Left ventricle myocardium inferior (tissue), 1 donor: Measurements from ENCODE around the gene CTF1. TPM values are rescaled to one million over a fixed set of nuclear protein-coding genes. Genes with fewer than 3 reads are reported as not detected.
A peak's percentile ranks its signal among the peaks of the same experiment; 100 is the strongest.

ENCODE experiments used
- DNase-seq: peaks from one replicate; pipeline ENCODE4 v3.0.0-alpha.2; 2020
- H3K27ac ChIP-seq: fragments of 200-600 bp; replicated peaks from 2 replicates; pipeline ENCODE4 v1.8.0; 2021
- H3K27me3 ChIP-seq: fragments of 200-600 bp; 2 replicates; pipeline ENCODE4 v1.8.0; 2021; ENCODE audit warnings: low read depth
- H3K36me3 ChIP-seq: fragments of 200-600 bp; 2 replicates; pipeline ENCODE4 v1.8.0; 2021
- H3K4me1 ChIP-seq: fragments of 200-600 bp; 2 replicates; pipeline ENCODE4 v1.8.0; 2021
- H3K4me3 ChIP-seq: fragments of 200-600 bp; 2 replicates; pipeline ENCODE4 v1.8.0; 2021; ENCODE audit warnings: mild to moderate bottlenecking, moderate library complexity
- H3K9me3 ChIP-seq: fragments of 200-600 bp; replicated peaks from 2 replicates; pipeline ENCODE4 v1.8.0; 2021
- intact Hi-C: fragments of 100-400 bp; cut with micrococcal nuclease; formaldehyde crosslinking; loops from one replicate; pipeline ENCODE4 v1.11.0; 2022
- total RNA-seq: library from RNA; stranded (reverse); fragmentation: NEBNext Ultra II Directional; extraction: Animal tissue kit (Norgen Biotek cat#: 25700); gene quantifications from one replicate; pipeline ENCODE4 v1.2.1, GENCODE V29; 2021
- TF ChIP-seq, protein P1 (sequence below): fragments of 200-600 bp; IDR thresholded peaks from 2 replicates; pipeline ENCODE4 v1.8.0; 2021; ENCODE audit warnings: antibody characterized with exemption, mild to moderate bottlenecking, borderline replicate concordance
- donor health status: DM: no; HTN: yes; CAD: no; lungs with severe emphysema.

Gene CTF1
- total RNA-seq, 1 donor from 2014 or later, result 9.6 TPM

DNA sequence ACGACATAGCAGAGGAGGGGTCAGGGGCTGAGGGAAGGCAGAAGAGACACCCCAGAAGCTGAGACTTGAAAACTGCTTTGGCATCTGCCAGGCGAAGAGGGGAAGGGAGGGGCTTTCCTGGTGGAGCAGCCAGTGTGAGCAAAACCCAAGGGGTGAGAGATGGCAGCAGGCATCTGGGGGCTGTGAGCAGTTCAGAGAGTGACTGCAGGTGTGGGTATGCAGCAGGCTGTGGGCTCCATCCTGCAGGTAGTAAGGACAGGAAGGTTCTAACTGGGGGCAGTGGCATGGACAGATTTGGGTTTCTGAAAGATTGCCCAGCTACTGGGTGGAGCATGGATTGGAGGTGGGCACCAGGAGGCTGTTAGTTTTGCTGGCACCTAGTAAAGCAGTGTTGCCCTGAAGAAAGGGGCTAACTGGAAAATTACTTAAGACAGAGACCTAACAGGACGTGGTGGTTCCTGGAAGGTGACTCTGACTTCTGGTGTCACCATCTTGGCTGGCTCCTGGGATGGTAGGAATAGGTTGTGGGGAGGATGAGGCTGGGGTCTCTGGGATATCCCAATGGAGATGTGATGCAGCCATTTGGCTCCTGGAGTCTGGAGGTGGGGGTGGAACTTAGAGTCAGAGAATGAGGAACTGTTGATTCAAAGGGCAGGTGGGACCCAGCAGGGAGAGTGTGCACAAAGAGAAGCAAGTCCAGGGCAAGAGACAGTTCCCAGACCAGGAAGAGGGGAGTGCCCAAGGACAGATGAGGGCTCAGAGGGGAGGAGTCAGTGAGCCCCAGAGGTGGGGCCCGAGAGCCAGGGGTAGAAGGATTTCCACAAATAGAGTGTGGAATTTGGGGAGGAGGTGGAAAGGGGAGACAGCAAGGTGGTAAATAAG lies 13.7 kb upstream of the CTF1 start:
- Histone ChIP-seq H3K27ac (peak overlapping the region; percentile 86), H3K4me1 (peaks cover 25% of the 10 kb centered on the region), H3K27me3 (no peaks in the 10 kb centered on the region), H3K9me3 (no peaks in the 10 kb centered on the region), H3K4me3 (no peak overlapping the region), H3K36me3 (peaks cover 44% of the 10 kb centered on the region)
- intact Hi-C loops, result no loop called here
- TF ChIP-seq, protein P1, sequence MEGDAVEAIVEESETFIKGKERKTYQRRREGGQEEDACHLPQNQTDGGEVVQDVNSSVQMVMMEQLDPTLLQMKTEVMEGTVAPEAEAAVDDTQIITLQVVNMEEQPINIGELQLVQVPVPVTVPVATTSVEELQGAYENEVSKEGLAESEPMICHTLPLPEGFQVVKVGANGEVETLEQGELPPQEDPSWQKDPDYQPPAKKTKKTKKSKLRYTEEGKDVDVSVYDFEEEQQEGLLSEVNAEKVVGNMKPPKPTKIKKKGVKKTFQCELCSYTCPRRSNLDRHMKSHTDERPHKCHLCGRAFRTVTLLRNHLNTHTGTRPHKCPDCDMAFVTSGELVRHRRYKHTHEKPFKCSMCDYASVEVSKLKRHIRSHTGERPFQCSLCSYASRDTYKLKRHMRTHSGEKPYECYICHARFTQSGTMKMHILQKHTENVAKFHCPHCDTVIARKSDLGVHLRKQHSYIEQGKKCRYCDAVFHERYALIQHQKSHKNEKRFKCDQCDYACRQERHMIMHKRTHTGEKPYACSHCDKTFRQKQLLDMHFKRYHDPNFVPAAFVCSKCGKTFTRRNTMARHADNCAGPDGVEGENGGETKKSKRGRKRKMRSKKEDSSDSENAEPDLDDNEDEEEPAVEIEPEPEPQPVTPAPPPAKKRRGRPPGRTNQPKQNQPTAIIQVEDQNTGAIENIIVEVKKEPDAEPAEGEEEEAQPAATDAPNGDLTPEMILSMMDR, result no peak
- no peak for DNase-seq

GRCh38 chr16:30884760-30885159 lies 11.7 kb upstream of the CTF1 start:
- DNase-seq, result no peak
- H3K4me1 ChIP-seq, result peaks cover 25% of the 10 kb centered on the region
- H3K27me3 ChIP-seq, result no peaks in the 10 kb centered on the region
- no peak overlapping the region for H3K4me3 ChIP-seq
- TF ChIP-seq, protein P1, result no peak
- no peak overlapping the region for H3K27ac ChIP-seq
- peaks cover 53% of the 10 kb centered on the region for H3K36me3 ChIP-seq
- intact Hi-C loops, result no loop called here
- no peaks in the 10 kb centered on the region for H3K9me3 ChIP-seq

GRCh38 chr16:30885196-30885595 lies 11.2 kb upstream of the CTF1 start:
- Histone ChIP-seq H3K9me3 (no peaks in the 10 kb centered on the region), H3K4me3 (no peak overlapping the region), H3K27me3 (no peaks in the 10 kb centered on the region), H3K27ac (no peak overlapping the region), H3K4me1 (peaks cover 25% of the 10 kb centered on the region), H3K36me3 (peaks cover 52% of the 10 kb centered on the region)
- TF ChIP-seq, protein P1, result no peak
- intact Hi-C loops, result no loop called here
- no peak for DNase-seq

- H3K27ac ChIP-seq, result no peak overlapping the region
- H3K4me1 ChIP-seq, result peaks cover 21% of the 10 kb centered on the region
- intact Hi-C loops, result no loop called here
- no peak overlapping the region for H3K4me3 ChIP-seq
- TF ChIP-seq, protein P1, result no peak
- no peaks in the 10 kb centered on the region for H3K9me3 ChIP-seq
- DNase-seq, result no peak
- H3K27me3 ChIP-seq, result no peaks in the 10 kb centered on the region
- peaks cover 59% of the 10 kb centered on the region for H3K36me3 ChIP-seq
These were observed 10.3 kb upstream of the CTF1 start for GRCh38 chr16:30886145-30886544.

DNA sequence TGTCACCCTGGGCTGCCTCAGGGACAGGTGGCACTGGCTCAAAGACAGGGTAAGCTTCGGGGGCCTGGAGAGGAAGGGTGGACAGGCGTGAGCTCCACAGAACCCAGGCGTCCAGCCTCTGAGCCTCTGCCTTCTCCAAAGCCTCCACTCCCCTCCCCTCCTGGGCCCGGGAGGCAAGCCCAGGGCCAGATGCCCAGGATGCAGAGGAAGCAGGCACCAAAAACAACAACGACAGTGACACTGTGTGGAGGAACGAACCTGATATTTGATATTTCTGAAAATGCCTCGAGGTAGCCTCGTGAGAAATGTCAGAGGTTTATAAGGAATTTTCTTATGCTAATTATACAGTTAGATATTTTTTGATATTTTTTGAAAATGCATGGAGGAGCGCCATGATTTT lies 8.5 kb upstream of the CTF1 start:
- peaks cover 72% of the 10 kb centered on the region for H3K36me3 ChIP-seq
- H3K4me1 ChIP-seq, result peaks cover 13% of the 10 kb centered on the region
- intact Hi-C loops, result no loop called here
- H3K27me3 ChIP-seq, result no peaks in the 10 kb centered on the region
- no peak for DNase-seq
- no peak overlapping the region for H3K4me3 ChIP-seq
- TF ChIP-seq, protein P1, result no peak
- H3K9me3 ChIP-seq, result no peaks in the 10 kb centered on the region
- no peak overlapping the region for H3K27ac ChIP-seq
